22Rv1 (cell line): Measurements from ENCODE around the gene ALDH1A3.

Source experiments
- ZFX ChIP-seq: fragments of 450-650 bp; IDR thresholded peaks from 2 replicates; pipeline ENCODE4 v1.6.1; 2017; ENCODE audit warnings: antibody characterized with exemption, borderline replicate concordance
- TF ChIP-seq, protein P1 (sequence below): fragments of 450-650 bp; IDR thresholded peaks from 2 replicates; pipeline ENCODE4 v1.5.1; 2017; ENCODE audit warnings: mild to moderate bottlenecking

DNA sequence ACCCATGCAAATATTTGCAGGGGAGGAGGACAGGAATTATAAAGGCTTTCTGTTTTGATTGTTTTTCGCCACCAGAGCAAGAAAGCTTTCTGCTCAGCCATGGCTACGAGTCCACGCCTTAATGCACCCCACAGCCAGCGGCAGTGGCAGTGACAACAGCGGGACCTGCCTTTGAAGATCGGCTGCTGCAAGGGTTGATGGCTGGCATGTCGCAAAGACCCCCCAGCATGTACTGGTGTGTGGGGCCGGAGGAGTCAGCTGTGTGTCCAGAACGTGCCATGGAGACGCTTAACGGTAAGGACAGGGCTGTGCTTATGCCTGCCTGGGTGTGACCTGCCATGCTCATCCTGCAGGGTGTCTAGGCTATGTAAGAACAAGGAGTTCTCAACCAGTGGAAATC is 44.8 kb downstream of the ALDH1A3 start:
- no peak for TF ChIP-seq ZFX
- TF ChIP-seq, protein P1, sequence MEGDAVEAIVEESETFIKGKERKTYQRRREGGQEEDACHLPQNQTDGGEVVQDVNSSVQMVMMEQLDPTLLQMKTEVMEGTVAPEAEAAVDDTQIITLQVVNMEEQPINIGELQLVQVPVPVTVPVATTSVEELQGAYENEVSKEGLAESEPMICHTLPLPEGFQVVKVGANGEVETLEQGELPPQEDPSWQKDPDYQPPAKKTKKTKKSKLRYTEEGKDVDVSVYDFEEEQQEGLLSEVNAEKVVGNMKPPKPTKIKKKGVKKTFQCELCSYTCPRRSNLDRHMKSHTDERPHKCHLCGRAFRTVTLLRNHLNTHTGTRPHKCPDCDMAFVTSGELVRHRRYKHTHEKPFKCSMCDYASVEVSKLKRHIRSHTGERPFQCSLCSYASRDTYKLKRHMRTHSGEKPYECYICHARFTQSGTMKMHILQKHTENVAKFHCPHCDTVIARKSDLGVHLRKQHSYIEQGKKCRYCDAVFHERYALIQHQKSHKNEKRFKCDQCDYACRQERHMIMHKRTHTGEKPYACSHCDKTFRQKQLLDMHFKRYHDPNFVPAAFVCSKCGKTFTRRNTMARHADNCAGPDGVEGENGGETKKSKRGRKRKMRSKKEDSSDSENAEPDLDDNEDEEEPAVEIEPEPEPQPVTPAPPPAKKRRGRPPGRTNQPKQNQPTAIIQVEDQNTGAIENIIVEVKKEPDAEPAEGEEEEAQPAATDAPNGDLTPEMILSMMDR, result no peak
